Activated naive CD4-positive, alpha-beta T cell treated with anti-CD3 and anti-CD28 coated beads, Interleukin-2, amount 50 U/mL, for 24 hours (primary cell): Measurements from ENCODE around the gene SLC13A5.
A peak's percentile ranks its signal among the peaks of the same experiment; 100 is the strongest.

Source experiments
- H3K27ac Mint-ChIP-seq: one replicate; pipeline ENCODE4 v1.8.0; 2021; ENCODE audit warnings: mild to moderate bottlenecking, mixed read lengths
- H3K27me3 Mint-ChIP-seq: one replicate; pipeline ENCODE4 v1.8.0; 2021; ENCODE audit warnings: mixed read lengths
- H3K36me3 Mint-ChIP-seq: one replicate; pipeline ENCODE4 v1.8.0; 2021; ENCODE audit warnings: mixed read lengths
- H3K4me1 Mint-ChIP-seq: one replicate; pipeline ENCODE4 v1.8.0; 2021; ENCODE audit warnings: mixed read lengths
- H3K4me3 Mint-ChIP-seq: one replicate; pipeline ENCODE4 v1.8.0; 2021; ENCODE audit warnings: mild to moderate bottlenecking, mixed read lengths
- H3K9me3 Mint-ChIP-seq: one replicate; pipeline ENCODE4 v1.8.0; 2021; ENCODE audit warnings: mixed read lengths

Gene SLC13A5

DNA sequence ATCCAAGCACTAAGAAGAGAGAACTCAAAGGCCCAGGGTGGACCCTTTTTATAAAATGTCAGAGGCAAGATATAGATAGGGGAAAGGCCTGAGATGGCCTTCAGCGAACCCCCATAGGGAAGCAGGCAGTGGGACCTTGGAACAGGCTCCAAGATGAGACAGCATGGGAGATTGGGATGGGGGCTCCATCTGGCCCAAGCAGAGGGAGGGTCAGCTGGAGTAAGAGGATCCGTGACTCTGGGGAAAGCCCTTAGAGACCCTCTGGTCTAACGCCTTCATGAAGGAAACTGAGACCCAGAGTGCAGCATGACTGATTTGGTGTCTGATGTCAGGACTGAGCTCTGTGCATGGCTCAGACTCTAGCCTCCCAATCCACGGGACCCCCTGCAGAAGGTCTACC, 30.8 kb downstream of the SLC13A5 start:
- Mint-ChIP-seq H3K36me3 (no peaks in the 10 kb centered on the region), H3K4me1 (peaks cover 5% of the 10 kb centered on the region), H3K4me3 (no peak overlapping the region), H3K27me3 (peaks cover 19% of the 10 kb centered on the region), H3K27ac (no peak overlapping the region), H3K9me3 (no peaks in the 10 kb centered on the region)

DNA sequence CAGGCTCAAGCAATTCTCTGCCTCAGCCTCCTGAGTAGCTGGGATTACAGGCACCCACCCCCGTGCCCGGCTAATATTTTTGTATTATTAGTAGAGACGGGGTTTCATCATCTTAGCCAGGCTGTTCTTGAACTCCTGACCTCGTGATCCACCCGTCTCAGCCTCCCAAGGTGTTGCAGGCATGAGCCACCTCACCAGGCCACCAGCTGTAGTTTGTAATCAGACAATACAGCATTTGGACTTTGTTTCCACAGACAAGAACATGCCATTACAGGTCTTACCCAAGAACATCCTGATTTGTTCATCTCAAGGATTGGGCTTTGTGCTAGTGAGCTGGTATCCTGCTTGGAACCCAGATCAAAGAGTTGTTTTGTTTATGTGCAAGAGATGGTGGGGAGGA, 31.5 kb downstream of the SLC13A5 start:
- Mint-ChIP-seq H3K36me3 (no peaks in the 10 kb centered on the region), H3K27me3 (peaks cover 19% of the 10 kb centered on the region), H3K4me1 (peaks cover 8% of the 10 kb centered on the region), H3K9me3 (no peaks in the 10 kb centered on the region), H3K27ac (no peak overlapping the region), H3K4me3 (no peak overlapping the region)

DNA sequence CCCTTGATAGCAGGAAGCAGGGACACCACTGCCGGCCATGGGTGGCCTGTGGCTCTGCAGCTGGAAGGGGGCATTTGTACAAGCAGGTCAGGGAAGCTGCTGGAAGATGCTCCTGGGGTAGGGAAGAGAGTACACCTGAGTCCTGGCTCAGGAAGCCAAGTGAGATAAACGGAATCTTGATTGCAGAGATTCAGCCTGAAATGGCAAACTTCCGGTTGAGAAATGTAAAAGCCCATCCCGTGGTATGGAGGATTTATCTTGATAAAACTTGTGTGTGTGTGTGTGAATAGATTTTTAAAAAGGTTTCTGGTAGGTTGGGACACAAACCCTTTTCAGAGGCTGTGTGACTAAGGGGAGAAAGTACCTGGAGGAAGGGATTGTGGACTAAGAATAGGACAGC, 32.0 kb downstream of the SLC13A5 start:
- H3K27me3 Mint-ChIP-seq = peaks cover 19% of the 10 kb centered on the region
- no peaks in the 10 kb centered on the region for H3K36me3 Mint-ChIP-seq
- H3K9me3 Mint-ChIP-seq = no peaks in the 10 kb centered on the region
- peaks cover 8% of the 10 kb centered on the region for H3K4me1 Mint-ChIP-seq
- no peak overlapping the region for H3K4me3 Mint-ChIP-seq
- peak overlapping the region; percentile 23 for H3K27ac Mint-ChIP-seq

DNA sequence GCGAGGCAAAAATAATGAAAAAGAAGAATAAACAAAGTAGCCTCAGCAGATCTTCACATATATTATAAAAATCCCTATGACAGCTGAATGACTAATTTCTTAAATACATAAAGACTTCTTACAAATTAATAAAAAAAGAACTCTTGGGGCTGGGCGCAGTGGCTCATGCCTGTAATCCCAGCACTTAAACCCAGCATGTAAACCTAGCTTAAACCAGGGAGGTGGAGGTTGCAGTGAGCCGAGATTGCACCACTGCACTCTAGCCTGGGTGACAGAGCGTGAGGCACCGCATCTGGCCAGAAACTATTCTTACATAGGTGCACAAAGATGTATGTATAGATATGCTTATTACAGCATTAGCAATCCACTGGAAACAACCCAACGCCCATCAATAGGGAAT, 33.9 kb downstream of the SLC13A5 start:
- Mint-ChIP-seq H3K9me3 (no peaks in the 10 kb centered on the region), H3K4me1 (peaks cover 8% of the 10 kb centered on the region), H3K4me3 (no peak overlapping the region), H3K36me3 (no peaks in the 10 kb centered on the region), H3K27ac (no peak overlapping the region), H3K27me3 (peaks cover 19% of the 10 kb centered on the region)

DNA sequence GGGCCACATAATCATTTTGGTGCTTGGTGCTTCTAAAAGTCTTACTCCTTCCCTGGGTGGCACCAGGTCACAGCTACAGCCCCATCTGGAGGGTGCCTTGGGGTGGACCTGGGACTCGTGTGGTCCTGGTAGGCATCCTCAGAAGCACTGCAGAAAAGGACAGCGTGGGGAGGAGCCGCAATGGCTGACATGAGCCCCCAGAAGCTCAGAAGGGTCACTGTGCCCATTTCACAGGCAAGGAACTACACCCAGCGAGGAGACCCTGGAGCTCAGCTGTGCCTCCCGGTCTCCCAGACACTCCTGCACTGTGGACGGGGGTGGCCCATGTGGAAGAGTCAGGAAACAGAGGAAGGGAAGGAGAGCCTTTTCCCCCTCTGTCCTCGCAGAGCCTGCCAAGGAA, 35.2 kb downstream of the SLC13A5 start:
- Mint-ChIP-seq H3K27ac (no peak overlapping the region), H3K36me3 (no peaks in the 10 kb centered on the region), H3K27me3 (peaks cover 19% of the 10 kb centered on the region), H3K4me1 (peaks cover 8% of the 10 kb centered on the region), H3K9me3 (no peaks in the 10 kb centered on the region), H3K4me3 (no peak overlapping the region)

DNA sequence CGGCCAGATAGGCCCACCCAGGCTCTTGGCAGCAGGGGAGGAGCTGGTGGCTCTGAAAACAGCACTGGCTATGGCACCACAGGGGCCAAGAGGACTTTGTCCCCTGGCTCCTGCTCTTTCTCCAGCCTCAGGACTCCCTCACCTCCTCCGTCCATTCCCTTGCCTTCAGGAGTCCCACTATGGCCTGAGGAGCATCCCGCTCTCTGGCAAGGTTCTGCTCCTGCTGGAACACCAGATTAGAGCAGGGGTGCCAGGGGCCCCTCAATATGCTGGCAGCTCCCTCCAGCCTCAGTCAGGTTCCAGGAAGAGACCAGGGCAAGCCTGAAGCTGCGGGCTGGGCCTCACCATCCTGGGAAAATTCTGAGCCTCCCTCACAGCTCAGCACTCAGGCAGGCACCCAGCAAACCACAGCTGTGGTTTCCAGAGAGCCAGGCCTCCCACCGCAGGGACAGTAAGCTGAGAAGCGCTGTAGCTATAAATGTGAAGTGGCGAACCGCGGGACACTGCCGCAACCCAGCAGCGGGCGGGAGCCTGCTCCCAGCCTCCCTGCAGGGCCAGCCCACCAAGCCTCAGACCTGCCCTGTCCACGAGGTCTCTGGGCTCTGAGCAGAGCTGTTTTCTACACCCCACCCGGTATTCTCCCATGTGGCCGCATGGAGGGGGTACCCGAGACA, 35.9 kb downstream of the SLC13A5 start:
- Mint-ChIP-seq H3K4me1 (peaks cover 8% of the 10 kb centered on the region), H3K9me3 (no peaks in the 10 kb centered on the region), H3K27ac (no peak overlapping the region), H3K36me3 (no peaks in the 10 kb centered on the region), H3K4me3 (no peak overlapping the region), H3K27me3 (peaks cover 17% of the 10 kb centered on the region)

DNA sequence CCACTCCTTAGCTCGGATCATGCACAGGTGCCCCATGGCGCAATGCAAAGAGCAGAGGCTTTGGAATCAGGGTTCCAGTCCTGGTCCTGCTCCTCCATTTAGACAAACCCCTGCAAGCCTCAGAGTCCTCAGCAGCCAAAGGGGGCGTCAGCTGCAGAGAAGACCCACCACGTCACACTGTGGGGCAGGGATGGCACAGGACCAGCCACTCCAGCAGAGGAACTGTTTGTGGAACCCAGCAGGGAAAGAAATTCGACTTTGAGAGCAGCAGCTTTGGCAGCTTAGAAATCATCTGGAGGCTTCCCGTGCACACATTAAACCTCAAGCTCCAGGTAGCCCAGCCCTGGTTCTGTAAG, 36.4 kb downstream of the SLC13A5 start:
- no peaks in the 10 kb centered on the region for H3K9me3 Mint-ChIP-seq

DNA sequence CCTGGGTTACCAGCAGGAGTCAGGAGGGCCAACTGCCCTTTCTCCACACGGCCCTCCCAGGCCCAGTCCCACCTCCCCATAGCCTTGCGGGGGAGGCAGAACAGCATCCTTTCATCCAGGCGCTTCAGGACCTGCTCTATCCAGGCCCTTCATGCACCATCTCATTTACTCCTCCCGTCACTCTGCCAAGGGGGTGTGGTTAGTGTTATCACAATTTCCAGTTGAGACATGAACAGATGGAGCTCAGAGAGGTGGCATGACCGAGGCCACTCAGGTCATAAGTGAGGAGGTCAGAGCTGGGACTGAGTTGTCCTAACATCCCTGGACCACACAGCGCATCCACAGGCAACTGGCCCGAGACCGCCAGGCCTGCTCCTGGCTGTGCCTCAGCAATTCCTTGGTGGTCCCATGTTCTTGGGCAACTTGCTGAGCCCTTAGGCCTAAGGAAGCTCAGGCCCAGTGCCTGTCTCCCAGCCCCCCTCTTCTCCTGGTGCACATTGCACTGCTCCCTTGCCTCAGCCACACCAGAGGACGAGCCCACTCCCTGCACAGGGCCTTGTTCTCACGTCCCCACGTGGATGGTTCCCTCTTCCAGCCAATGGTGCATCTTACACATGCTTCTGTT, 37.9 kb downstream of the SLC13A5 start:
- peaks cover 8% of the 10 kb centered on the region for H3K4me1 Mint-ChIP-seq
- H3K4me3 Mint-ChIP-seq = no peak overlapping the region
- no peaks in the 10 kb centered on the region for H3K36me3 Mint-ChIP-seq
- no peaks in the 10 kb centered on the region for H3K9me3 Mint-ChIP-seq
- no peak overlapping the region for H3K27ac Mint-ChIP-seq
- peaks cover 8% of the 10 kb centered on the region for H3K27me3 Mint-ChIP-seq

More for the DNA sequence above, 36.4 kb downstream of the SLC13A5 start:
- Mint-ChIP-seq H3K4me1 (peaks cover 8% of the 10 kb centered on the region), H3K4me3 (no peak overlapping the region), H3K27me3 (peaks cover 16% of the 10 kb centered on the region), H3K36me3 (no peaks in the 10 kb centered on the region), H3K27ac (no peak overlapping the region)

DNA sequence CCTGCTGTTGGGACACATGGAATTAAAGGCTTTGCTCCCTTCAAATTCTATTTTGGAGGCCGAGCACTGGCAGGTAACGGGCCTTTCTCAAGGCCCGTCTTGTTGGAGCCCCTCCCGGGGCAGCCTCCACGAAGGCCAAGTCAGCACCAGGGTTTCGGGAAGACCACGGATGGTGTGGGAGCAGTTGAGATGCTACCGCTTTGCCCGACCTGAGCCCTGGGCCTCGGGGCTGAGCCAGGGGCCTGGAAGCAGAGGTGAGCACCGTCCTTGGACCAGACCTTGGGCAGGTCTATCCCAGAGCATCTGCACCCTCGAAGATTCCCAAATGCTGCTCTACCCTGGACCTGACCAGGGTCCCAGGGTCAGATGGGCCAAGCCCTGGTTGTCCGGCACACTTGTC, 38.6 kb downstream of the SLC13A5 start:
- Mint-ChIP-seq H3K9me3 (no peaks in the 10 kb centered on the region), H3K27ac (no peak overlapping the region), H3K4me1 (peaks cover 8% of the 10 kb centered on the region), H3K4me3 (no peak overlapping the region), H3K36me3 (no peaks in the 10 kb centered on the region), H3K27me3 (peaks cover 6% of the 10 kb centered on the region)

DNA sequence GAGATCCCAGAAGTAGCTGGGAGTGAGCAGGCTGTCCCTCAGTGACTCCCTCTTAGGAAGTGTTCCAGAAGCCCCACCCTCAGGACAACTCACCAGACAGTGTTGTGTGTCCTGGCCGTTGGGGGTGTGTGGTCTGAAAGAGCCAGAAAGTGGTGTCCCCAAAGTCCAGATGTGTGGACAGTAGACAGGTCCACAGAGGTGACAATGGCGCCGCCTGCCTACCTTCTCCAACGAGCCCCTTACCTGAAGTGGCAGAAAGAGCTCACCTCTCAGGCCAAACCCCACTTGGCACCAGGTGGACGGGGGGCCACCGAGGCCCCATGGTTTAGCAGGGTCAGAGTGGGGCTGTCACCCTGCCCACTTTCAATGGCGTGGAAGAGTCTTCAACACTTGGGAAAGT, 41.7 kb downstream of the SLC13A5 start:
- peaks cover 5% of the 10 kb centered on the region for H3K4me1 Mint-ChIP-seq
- H3K27me3 Mint-ChIP-seq = no peaks in the 10 kb centered on the region
- no peak overlapping the region for H3K4me3 Mint-ChIP-seq
- no peaks in the 10 kb centered on the region for H3K9me3 Mint-ChIP-seq
- H3K36me3 Mint-ChIP-seq = peaks cover 3% of the 10 kb centered on the region
- H3K27ac Mint-ChIP-seq = no peak overlapping the region

DNA sequence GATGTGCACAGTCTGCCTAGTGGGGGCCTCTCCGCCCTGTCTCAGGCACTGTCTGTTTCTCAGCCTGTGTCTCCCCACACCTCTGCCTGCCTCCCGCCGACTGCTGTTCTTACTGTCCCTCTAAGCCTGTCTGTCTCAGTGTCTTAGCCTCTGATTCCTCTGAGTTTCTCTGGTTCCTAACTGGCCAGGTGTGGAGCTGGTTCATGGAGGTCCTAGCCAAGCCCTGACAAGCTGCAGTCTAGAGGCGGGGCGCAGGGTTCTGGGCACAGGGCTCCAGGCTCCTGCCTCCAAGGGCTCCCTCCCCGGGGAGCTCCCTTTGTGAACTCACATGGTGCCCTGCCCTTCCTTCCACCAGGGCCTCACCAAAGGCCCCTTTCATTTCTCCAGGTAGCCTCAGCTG, 42.2 kb downstream of the SLC13A5 start:
- H3K27me3 Mint-ChIP-seq = no peaks in the 10 kb centered on the region
- H3K9me3 Mint-ChIP-seq = no peaks in the 10 kb centered on the region
- peaks cover 3% of the 10 kb centered on the region for H3K36me3 Mint-ChIP-seq

DNA sequence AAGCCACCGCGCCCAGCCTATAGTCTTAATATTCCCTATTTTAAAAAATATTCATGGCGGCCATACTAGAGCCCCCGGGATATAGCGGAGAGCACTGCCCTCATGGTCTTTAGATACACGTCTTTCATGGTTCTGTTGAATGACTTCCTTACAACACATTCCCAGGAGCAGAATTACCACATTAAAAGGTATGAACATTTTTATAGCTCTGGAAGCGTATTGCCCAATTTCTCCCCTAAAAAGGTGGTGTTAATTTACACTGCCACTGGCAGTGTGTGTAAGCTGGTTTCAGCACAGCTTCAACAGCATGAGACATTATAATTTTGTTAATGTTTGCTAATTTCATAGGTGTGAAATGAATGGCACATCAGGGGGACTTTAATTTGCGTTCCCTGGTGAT, 42.6 kb downstream of the SLC13A5 start:
- no peaks in the 10 kb centered on the region for H3K27me3 Mint-ChIP-seq
- no peak overlapping the region for H3K27ac Mint-ChIP-seq
- peaks cover 3% of the 10 kb centered on the region for H3K36me3 Mint-ChIP-seq
- peaks cover 5% of the 10 kb centered on the region for H3K4me1 Mint-ChIP-seq
- no peaks in the 10 kb centered on the region for H3K9me3 Mint-ChIP-seq
- H3K4me3 Mint-ChIP-seq = no peak overlapping the region

More for the DNA sequence above, 42.2 kb downstream of the SLC13A5 start:
- no peak overlapping the region for H3K27ac Mint-ChIP-seq
- no peak overlapping the region for H3K4me3 Mint-ChIP-seq
- H3K4me1 Mint-ChIP-seq = peaks cover 5% of the 10 kb centered on the region

DNA sequence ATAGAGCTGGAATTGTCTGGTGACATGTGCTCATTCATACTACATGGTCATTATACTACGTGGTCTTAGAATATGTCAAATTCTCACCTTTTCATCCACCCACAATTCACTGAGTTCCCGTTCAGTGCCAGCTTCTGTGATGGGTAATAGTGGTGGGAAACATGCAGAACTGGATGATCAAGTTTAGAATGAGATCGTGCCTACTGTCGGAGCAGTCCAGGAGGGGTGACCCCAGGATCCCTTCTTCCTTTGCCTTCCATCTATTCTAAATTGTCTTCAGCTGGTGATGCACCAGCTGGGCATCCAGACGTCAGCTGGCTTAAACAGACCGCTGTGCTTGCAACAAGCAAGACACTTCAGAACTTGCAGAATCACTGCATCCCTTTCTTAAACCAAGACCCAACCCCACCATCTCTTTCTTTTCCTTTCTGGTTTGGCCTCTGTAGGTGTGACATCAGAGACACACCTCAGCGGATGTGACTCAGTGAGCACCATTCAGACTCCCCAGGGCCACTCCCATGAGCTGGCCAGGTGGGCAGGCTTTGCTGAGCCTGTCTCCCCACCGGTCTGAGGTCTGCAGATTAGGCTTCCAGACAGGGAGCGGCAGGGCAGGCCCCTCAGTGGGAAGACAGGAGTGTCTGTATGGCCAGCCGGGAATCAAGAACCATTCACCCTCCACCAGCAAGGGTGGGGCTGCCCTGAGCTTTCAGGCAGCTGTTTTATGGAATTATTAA, 43.5 kb downstream of the SLC13A5 start:
- H3K9me3 Mint-ChIP-seq = no peaks in the 10 kb centered on the region
- no peaks in the 10 kb centered on the region for H3K27me3 Mint-ChIP-seq
- H3K27ac Mint-ChIP-seq = no peak overlapping the region
- H3K4me1 Mint-ChIP-seq = peaks cover 5% of the 10 kb centered on the region
- no peak overlapping the region for H3K4me3 Mint-ChIP-seq
- peaks cover 3% of the 10 kb centered on the region for H3K36me3 Mint-ChIP-seq

DNA sequence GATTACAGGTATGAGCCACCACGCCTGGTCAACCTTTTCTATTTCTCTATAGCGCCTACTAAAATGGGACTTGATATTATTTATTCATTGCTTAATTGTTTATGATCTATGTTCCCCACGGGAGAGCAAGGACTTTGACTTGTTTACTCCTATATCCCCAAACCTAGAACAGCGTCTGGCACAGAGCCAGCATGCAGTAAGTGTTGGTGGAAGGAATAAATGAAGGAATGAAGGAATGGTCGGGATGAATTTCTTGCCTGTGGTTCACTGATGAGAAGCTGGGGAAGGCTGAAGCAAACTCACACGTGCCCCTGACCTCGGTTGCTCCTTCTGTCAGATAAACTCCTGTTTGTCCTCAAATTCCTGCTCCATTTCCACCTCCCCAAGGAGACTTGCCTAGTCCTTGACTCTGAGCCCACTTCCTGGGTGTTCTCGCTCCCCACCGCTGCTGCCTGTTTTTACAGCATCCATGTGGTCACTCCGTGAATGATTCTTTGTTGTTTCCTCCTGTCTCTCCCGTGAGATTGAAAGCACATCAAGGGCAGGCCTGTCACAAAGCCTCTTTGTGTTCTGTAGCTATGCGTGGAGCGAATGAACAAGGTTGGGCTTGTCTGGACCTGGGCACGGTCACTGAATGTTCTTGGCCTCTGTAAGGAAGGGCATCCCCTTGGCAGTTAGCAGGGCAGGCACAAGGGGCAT, 44.3 kb downstream of the SLC13A5 start:
- H3K27me3 Mint-ChIP-seq = no peaks in the 10 kb centered on the region
- no peaks in the 10 kb centered on the region for H3K9me3 Mint-ChIP-seq
- no peak overlapping the region for H3K27ac Mint-ChIP-seq
- peaks cover 3% of the 10 kb centered on the region for H3K36me3 Mint-ChIP-seq
- peaks cover 5% of the 10 kb centered on the region for H3K4me1 Mint-ChIP-seq
- H3K4me3 Mint-ChIP-seq = no peak overlapping the region

DNA sequence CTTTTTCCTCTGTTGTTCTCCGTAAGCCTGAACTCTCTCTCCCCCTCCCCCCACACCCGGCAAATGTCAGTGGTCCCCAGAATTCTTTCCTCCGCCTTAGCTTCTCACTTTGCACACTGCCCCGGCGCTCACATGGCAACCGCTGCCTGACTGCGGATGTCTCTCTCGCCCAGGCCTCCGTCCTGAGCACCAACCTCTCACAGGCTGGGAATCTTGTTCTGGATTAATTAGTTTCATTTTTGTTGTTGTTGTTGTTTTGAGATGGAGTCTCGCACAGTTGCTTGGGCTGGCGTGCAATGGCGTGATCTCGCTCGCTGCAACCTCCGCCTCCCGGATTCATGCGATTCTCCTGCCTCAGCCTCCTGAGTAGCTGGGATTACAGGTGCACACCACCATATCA, 45.0 kb downstream of the SLC13A5 start:
- Mint-ChIP-seq H3K27me3 (no peaks in the 10 kb centered on the region), H3K4me3 (no peak overlapping the region), H3K9me3 (no peaks in the 10 kb centered on the region), H3K4me1 (peaks cover 5% of the 10 kb centered on the region), H3K27ac (no peak overlapping the region), H3K36me3 (peaks cover 3% of the 10 kb centered on the region)

DNA sequence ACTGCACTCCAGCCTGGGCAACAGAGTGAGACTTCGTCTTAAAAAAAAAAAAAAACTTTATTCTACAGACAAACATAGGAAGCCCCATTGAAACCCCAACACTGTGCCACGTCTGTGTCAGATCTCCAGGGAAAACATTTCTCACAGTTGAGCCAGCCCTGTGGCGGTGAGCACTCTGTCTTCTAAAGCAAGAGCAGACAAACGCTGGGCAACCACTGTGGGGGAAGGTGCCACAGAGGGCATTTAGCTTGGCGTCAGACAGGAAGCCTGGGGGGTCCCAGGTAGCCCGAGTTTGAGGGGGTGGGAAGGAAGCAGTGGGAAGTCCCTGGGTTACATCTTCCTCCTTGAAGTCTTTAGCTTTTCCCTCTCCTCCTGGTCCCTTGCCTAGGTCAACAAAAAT, 45.7 kb downstream of the SLC13A5 start:
- H3K4me1 Mint-ChIP-seq = peaks cover 5% of the 10 kb centered on the region
- H3K27ac Mint-ChIP-seq = no peak overlapping the region
- peaks cover 3% of the 10 kb centered on the region for H3K36me3 Mint-ChIP-seq
- H3K9me3 Mint-ChIP-seq = no peaks in the 10 kb centered on the region
- no peak overlapping the region for H3K4me3 Mint-ChIP-seq
- no peaks in the 10 kb centered on the region for H3K27me3 Mint-ChIP-seq
